AG04449 (cell line): ENCODE results near the gene HIGD1C.
"Not testable (repeated sequence)": the region's sequence is repeated elsewhere in the genome, so short reads cannot be mapped to it uniquely, and the experiment has no call there.

Experiments used
- CTCF ChIA-PET: fragments of 350-600 bp; formaldehyde crosslinking; extraction: SDS; loops from one replicate; lab custom pipeline; 2021; ENCODE audit warnings: antibody characterized with exemption; lab: Yijun Ruan, JAX
- POLR2A ChIA-PET: fragments of 400-600, 350-600 bp; formaldehyde crosslinking; extraction: SDS; loops from one replicate; lab custom pipeline; 2020; ENCODE audit warnings: antibody characterized with exemption, inconsistent platforms; lab: Yijun Ruan, JAX
- DNase-seq: peaks from one replicate; pipeline ENCODE4 v3.0.0-alpha.2; 2010; ENCODE audit warnings: low read depth, low spot score
- H3K4me3 ChIP-seq: 2 replicates; pipeline ENCODE4 v1.5.1; 2011; ENCODE audit warnings: low read depth, mild to moderate bottlenecking, control low read depth, low read length
- CTCF ChIP-seq: IDR thresholded peaks from one replicate; pipeline ENCODE4 v1.5.1; 2011; ENCODE audit warnings: mild to moderate bottlenecking, moderate library complexity, low read length, control low read depth, inconsistent platforms; ENCODE audit not compliant: insufficient read depth; ENCODE audit errors: missing control alignments

The HIGD1C gene

GRCh38 chr12:50926415-50926814 lies 25.9 kb upstream of the HIGD1C start:
- ChIA-PET CTCF (interaction anchor here (1.0 to 1.9 kb wide), 2 partner anchors 23 to 60 kb away, joined by 4 read pairs; no protein-coding TSS in a partner anchor), POLR2A (no interaction called here)
- no peak overlapping the region for H3K4me3 ChIP-seq
- DNase-seq, result no peak
- no peak for TF ChIP-seq CTCF

GRCh38 chr12:50926932-50927331 lies 25.4 kb upstream of the HIGD1C start:
- POLR2A ChIA-PET, DNase-seq, H3K4me3 ChIP-seq: not testable (repeated sequence)
- CTCF ChIA-PET, result interaction anchor here (1.0 to 1.9 kb wide), 2 partner anchors 23 to 59 kb away, joined by 4 read pairs; no protein-coding TSS in a partner anchor

- CTCF ChIA-PET, result interaction anchor here (1.0 kb wide), 1 partner anchor 59 kb away, joined by 4 read pairs; no protein-coding TSS in a partner anchor
- H3K4me3 ChIP-seq, result no peak overlapping the region
- no peak for TF ChIP-seq CTCF
- POLR2A ChIA-PET, result no interaction called here
- DNase-seq, result no peak
Observed at GRCh38 chr12:50927356-50927755, 25.0 kb upstream of the HIGD1C start.

GRCh38 chr12:50927766-50928224 lies 24.5 kb upstream of the HIGD1C start:
- ChIA-PET POLR2A (no interaction called here), CTCF (no interaction called here)
- TF ChIP-seq CTCF, result no peak
- no peak overlapping the region for H3K4me3 ChIP-seq
- DNase-seq, result no peak

- ChIA-PET CTCF (no interaction called here), POLR2A (no interaction called here)
- DNase-seq, result no peak
- H3K4me3 ChIP-seq, result no peak overlapping the region
- no peak for TF ChIP-seq CTCF
Observed at GRCh38 chr12:50928392-50928791, 24.0 kb upstream of the HIGD1C start.

- no peak overlapping the region for H3K4me3 ChIP-seq
- POLR2A ChIA-PET, result no interaction called here
- CTCF ChIA-PET, result no interaction called here
- DNase-seq, result no peak
- no peak for TF ChIP-seq CTCF
Observed at GRCh38 chr12:50929831-50930230, 22.5 kb upstream of the HIGD1C start.

- POLR2A ChIA-PET, DNase-seq, H3K4me3 ChIP-seq: not testable (repeated sequence)
- CTCF ChIA-PET, result interaction anchor here (1.3 kb wide), 1 partner anchor 411 kb away, joined by 3 read pairs; no protein-coding TSS in a partner anchor
Observed at GRCh38 chr12:50930477-50930876, 21.9 kb upstream of the HIGD1C start.
